ENCODE results near the gene TMEM107.

Gene TMEM107

GRCh38 chr17:8125154-8125946 is 50.8 kb downstream of the TMEM107 start (continued):
- TF ChIP-seq ZBTB10 (tag by site-specific recombination; IDR thresholded peaks at IDR 0.05) (no peak; the same call in 1 of the 2 replicates), ZNF121 (tag by site-specific recombination; IDR thresholded peaks at IDR 0.05) (no peak), ZNF394 (tag by site-specific recombination; IDR thresholded peaks at IDR 0.05; ENCODE audit: borderline replicate concordance) (no peak), ZNF214 (tag by site-specific recombination; IDR thresholded peaks at IDR 0.05; ENCODE audit: borderline replicate concordance) (no peak), ZNF843 (tag by site-specific recombination; IDR thresholded peaks at IDR 0.05) (0 out of 2 replicates have a peak, but pooled peaks have one; percentile 14), KLF16 (tag by site-specific recombination; IDR thresholded peaks at IDR 0.05) (peak; percentile 75; the same call in 1 of the 2 replicates), ZNF26 (tag by site-specific recombination; IDR thresholded peaks at IDR 0.05) (no peak), ZNF184 (tag by site-specific recombination; IDR thresholded peaks at IDR 0.05) (peak; percentile 70), OSR2 (tag by site-specific recombination; IDR thresholded peaks at IDR 0.05) (no peak), ZNF473 (tag by site-specific recombination; IDR thresholded peaks at IDR 0.05) (no peak), ZNF37A (tag by site-specific recombination; IDR thresholded peaks at IDR 0.05) (0 out of 2 replicates have a peak, but pooled peaks have one; percentile 26), SCRT1 (tag by site-specific recombination; IDR thresholded peaks at IDR 0.05; ENCODE audit: borderline replicate concordance) (no peak), ZNF677 (tag by site-specific recombination; IDR thresholded peaks at IDR 0.05) (peak; percentile 37; the same call in 1 of the 2 replicates), ZNF580 (tag by site-specific recombination; IDR thresholded peaks at IDR 0.05) (peak; percentile 92), ZEB2 (tag by site-specific recombination; IDR thresholded peaks at IDR 0.05) (no peak; the same call in 1 of the 2 replicates), ZNF311 (tag by site-specific recombination; IDR thresholded peaks at IDR 0.05; ENCODE audit: borderline replicate concordance) (no peak), ZNF23 (tag by site-specific recombination; IDR thresholded peaks at IDR 0.05; ENCODE audit: borderline replicate concordance) (no peak), AEBP2 (tag by site-specific recombination; IDR thresholded peaks at IDR 0.05; ENCODE audit: borderline replicate concordance) (no peak), ZNF423 (tag by site-specific recombination; IDR thresholded peaks at IDR 0.05) (no peak), ZNF148 (tag by site-specific recombination; IDR thresholded peaks at IDR 0.05; ENCODE audit: borderline replicate concordance) (no peak), ZNF155 (tag by site-specific recombination; IDR thresholded peaks at IDR 0.05) (no peak), KLF8 (tag by site-specific recombination; IDR thresholded peaks at IDR 0.05) (peak; percentile 68; the same call in 1 of the 2 replicates), ZNF707 (tag by site-specific recombination; IDR thresholded peaks at IDR 0.05) (no peak), ZNF521 (tag by site-specific recombination; IDR thresholded peaks at IDR 0.05) (no peak), ZNF112 (tag by site-specific recombination; IDR thresholded peaks at IDR 0.05) (no peak), ZNF114 (tag by site-specific recombination; IDR thresholded peaks at IDR 0.05) (no peak), ZSCAN4 (tag by site-specific recombination; IDR thresholded peaks at IDR 0.05) (no peak), GLIS1 (tag by site-specific recombination; IDR thresholded peaks at IDR 0.05) (no peak)
